Amygdala (tissue), 56 donors: ENCODE results near the gene AATK.

Experiments
- DNase-seq, 56 donors: peaks; one replicate each; lab custom pipeline; 2025; lab: John Stamatoyannopoulos, UW

AATK gene

GRCh38 chr17:81197409-81197795 is 31.4 kb upstream of the AATK start:
- no peak for DNase-seq

- DNase-seq, result no peak
Observed at GRCh38 chr17:81196505-81197408, 30.7 kb upstream of the AATK start.

DNA sequence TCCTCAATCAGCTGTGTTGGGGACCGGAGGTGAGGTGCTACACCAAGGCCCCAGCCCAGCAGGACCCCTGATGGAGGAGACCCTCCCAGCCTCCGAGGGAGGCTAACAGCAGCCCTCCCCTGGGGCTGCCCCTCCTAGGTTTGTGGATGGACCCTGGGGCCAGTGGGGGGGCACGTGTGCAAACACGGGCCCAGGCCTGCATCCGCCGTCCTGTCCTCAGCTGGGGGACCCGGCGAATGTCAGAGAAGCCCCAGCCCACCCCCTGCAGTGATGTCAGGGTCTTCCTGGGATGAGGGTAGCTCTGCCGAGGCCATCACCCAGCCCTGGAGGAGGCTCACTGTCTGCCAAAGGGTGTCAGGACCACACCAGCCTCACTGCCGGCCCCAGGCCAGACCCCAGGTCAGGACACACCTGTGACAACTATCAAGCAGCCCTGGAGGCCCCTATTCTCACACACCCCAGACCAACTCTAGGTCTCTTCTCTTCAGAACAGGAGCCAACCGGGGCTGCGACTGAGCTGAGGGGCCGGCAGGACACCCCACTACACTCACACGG is 30.0 kb upstream of the AATK start:
- DNase-seq, result no peak

GRCh38 chr17:81194941-81195901 is 29.2 kb upstream of the AATK start:
- no peak for DNase-seq

DNA sequence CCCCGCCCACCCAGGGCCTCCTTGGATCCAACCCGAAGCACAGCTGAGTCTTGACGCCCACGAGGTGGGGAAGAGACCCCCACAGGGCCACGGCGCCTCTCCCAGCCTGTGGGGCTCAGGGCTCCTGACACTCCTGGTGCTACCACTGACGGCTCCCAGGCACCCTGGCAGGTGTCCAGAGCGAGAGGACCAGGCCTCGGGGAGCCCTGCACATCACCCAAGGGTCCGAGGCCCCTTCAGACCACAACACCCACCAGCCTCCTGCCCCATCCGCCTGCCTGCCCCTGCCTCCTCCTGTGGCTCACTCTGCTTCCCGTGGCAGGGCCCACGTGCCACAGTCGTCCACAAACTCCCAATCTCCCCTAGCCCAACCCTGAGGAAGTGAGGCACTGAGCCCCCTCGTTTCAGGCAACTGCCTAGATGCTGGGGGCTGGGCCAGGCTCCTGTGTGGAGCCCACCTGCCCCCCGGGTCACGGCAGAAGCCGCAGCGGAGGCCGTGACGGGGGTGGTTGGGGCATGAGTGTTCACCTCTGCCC is 28.3 kb upstream of the AATK start:
- no peak for DNase-seq

DNA sequence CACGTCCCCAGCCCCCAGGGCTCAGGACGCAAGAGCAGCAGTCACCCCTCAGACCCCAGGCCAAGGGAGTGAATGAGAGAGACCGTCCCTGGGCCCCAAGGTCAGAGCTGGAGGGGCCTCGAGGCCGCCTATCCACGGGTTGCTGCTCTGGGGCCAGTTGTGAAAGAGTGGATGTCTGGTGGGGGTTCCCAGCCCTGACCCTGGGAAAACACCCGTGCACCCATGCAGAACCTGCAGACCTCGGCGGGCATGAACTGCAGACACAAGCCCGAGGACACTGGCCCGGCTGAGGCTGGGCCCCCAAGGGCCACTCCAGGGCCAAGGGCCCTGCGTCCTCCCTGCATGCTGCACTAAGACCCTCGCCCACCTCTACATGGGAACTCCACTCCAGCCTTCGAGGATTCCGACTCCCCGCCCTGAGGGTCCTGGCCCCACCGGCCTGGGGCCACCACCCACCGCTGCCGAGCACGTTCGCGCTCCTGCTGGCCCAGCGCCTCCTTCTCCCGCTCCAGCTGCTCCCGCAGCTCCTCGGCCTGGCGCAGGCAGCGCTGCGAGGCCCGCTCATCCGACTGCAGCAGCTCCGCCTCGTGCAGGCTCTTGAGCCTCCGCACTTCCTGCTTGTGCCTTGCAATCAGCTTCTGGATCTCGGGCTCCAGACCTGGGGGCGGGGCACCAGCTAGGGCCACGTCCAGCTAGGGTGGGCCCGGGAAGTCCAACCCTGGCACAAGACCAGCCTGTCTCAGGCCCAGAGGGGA is 27.6 kb upstream of the AATK start:
- DNase-seq, result no peak

GRCh38 chr17:81193051-81193410 is 27.0 kb upstream of the AATK start:
- no peak for DNase-seq

- DNase-seq, result no peak
Observed at GRCh38 chr17:81192386-81193050, 26.5 kb upstream of the AATK start.

GRCh38 chr17:81191646-81192045 is 25.6 kb upstream of the AATK start:
- no peak for DNase-seq

DNA sequence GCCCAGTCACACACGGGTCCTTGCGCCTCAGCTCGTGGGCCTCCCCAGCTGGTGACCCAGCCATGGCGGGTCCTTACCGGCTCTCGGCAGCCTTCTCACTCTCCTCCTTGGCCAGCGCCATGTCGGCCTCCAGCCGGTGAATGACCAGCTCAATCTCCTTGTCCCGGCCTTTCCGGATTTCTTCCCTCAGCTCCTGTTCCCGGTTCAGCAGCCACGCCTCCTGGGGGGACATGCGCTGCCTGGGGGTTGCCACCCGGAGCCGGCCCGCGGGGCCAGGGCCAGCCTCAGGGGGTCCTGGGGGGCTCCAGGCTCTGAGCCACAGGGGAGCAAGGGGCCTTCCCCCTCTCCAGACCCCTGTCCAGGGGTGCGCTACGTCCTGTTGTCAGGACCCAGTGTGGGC is 25.1 kb upstream of the AATK start:
- DNase-seq, result no peak

DNA sequence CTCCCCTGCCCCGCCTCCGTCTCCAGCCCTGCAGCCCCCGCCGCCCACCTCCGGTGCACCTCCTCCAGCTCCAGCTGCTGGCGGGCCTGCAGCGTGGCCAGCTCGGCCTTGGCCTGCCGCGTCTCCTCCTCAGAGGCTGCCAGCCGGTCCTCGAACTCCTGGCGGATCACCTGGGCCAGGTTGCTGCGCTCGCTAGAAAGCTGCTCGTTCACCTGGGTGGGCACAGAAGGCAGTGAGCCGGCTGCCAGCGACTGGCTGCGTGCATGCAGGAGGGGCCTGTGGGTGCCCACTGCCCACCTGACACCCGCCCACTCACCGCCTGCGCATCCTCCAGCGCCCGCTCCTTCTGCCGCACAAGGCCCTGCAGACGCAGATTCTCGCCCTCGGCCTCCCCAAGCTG is 24.6 kb upstream of the AATK start:
- no peak for DNase-seq

- peak in 22 of 56 donors; percentile 7 to 57 (median 23) for DNase-seq
Observed at GRCh38 chr17:81189670-81190530, 23.9 kb upstream of the AATK start.

GRCh38 chr17:81189016-81189415 is 23.0 kb upstream of the AATK start:
- DNase-seq, result no peak

DNA sequence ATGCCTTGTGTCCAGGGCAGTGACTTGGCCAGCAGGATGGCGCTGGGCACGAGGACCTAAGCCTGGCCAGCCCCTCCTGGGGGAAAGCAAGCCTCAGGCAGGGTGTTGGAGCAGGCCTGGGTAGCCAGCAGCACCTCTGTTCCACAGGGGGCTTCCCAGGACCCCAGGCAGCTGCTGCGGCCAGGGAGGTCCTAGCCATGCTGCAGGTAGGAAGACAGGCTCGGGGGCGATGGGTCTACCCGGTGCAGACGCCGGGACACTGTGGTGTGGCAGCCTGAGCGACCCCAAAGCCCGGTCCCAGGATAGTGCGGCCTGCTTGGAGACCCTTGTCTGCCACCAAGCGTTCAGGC is 22.4 kb upstream of the AATK start:
- no peak for DNase-seq

GRCh38 chr17:81187586-81188490 is 21.8 kb upstream of the AATK start:
- no peak for DNase-seq

- no peak for DNase-seq
Observed at GRCh38 chr17:81187120-81187519, 21.1 kb upstream of the AATK start.

DNA sequence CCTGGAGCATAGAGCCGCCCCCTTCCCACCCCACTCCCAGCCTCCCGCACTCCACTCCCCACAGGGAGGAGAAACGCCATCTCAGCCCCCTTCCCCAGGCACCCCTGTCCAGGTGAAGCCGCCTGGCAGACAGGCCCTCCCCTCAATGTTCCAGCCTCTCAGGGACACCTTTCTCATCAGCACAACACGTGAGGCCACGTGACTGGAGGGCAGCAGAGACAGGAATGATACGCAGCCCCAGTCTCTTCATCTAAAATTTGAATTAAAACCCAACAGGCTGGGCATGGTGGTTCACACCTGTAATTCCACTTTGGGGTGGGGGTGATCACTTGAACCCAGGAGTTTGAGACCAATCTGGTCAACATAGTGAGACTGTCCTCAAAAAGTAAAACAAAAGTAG is 20.2 kb upstream of the AATK start:
- no peak for DNase-seq

- no peak for DNase-seq
Observed at GRCh38 chr17:81184555-81184954, 18.5 kb upstream of the AATK start.
